GM12878 (cell line): ENCODE measurements around the gene ELAVL2.

Experiments
- ATF7 ChIP-seq: fragments of 450-650 bp; IDR thresholded peaks from 2 replicates; pipeline ENCODE4 v1.6.1; 2016; ENCODE audit warnings: low read depth, mild to moderate bottlenecking
- SP1 ChIP-seq: IDR thresholded peaks from one replicate; pipeline ENCODE4 v1.6.1; 2011; ENCODE audit warnings: low read depth, low read length

GRCh38 chr9:23730364-23730763 lies 95.7 kb downstream of the ELAVL2 start:
- TF ChIP-seq ATF7 (no peak), SP1 (no peak)
